AG04450 (cell line): Measurements from ENCODE around the gene CSGALNACT2. TPM values are rescaled to one million over a fixed set of nuclear protein-coding genes. Genes with fewer than 3 reads are reported as not detected.

ENCODE experiments used
- CTCF ChIA-PET: fragments of 300-600, 350-600 bp; formaldehyde crosslinking; extraction: SDS; loops from one replicate; lab custom pipeline; 2022; ENCODE audit warnings: antibody characterized with exemption, inconsistent platforms; lab: Charles Lee
- POLR2A ChIA-PET: fragments of 350-600 bp; formaldehyde crosslinking; extraction: SDS; loops from one replicate; lab custom pipeline; 2021; ENCODE audit warnings: antibody characterized with exemption, inconsistent platforms; lab: Yijun Ruan, JAX
- DNase-seq: peaks from one replicate; pipeline ENCODE4 v3.0.0-alpha.2; 2011; ENCODE audit warnings: low read depth, low spot score
- H3K27ac ChIP-seq: one replicate; pipeline ENCODE4 v1.5.1; 2012; ENCODE audit warnings: low read depth, low read length, control low read depth
- H3K27me3 ChIP-seq: one replicate; pipeline ENCODE4 v1.6.0; 2012; ENCODE audit warnings: low read length; ENCODE audit not compliant: control insufficient read depth, insufficient read depth
- H3K4me3 ChIP-seq: 2 replicates; pipeline ENCODE4 v1.5.1; 2011; ENCODE audit warnings: mild to moderate bottlenecking, low read depth, low read length, control low read depth
- H3K9me3 ChIP-seq: 2 replicates; pipeline ENCODE4 v1.5.1; 2012; ENCODE audit warnings: low read length; ENCODE audit not compliant: control insufficient read depth, insufficient read depth
- CTCF ChIP-seq: IDR thresholded peaks from 2 replicates; pipeline ENCODE4 v1.5.1; 2011; ENCODE audit warnings: low read depth, low read length, control low read depth, inconsistent platforms
- polyA plus RNA-seq: library from polyadenylated mRNA; depleted of rRNA; stranded (reverse); fragments of >200 nt; gene quantifications from 2 replicates; pipeline ENCODE4 v1.2.3, GENCODE V29; 2011

The CSGALNACT2 gene
- polyA plus RNA-seq, 1 experiment, result 23.0 TPM

GRCh38 chr10:43120929-43121314, 17.3 kb upstream of the CSGALNACT2 start:
- DNase-seq, result no peak
- CTCF ChIA-PET, result no interaction called here
- no peak for TF ChIP-seq CTCF
- Histone ChIP-seq H3K4me3 (no peak overlapping the region), H3K27ac (no peak overlapping the region), H3K9me3 (no peaks in the 10 kb centered on the region; the same call in 1 of the 2 replicates), H3K27me3 (peaks cover 18% of the 10 kb centered on the region)
- POLR2A ChIA-PET, result no interaction called here

DNA sequence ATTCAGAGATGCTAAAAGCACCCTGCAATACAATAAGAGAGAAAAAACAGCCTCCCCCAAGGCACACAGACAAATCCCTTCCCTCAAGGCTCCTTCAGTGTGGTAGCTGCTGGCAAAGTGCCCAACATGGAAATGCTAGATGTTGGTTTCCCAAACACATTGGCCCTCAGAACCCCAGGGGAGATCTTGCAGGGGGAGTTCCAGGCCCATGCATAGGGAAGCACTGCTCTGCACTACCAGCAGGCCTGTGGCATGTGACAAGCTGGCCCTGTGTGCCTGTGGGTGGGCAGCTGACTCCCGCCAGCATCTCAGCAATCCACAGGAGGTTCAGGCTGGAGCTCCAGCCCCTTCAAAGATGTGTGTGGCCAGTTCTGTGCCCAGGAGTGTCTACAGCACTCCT, 16.8 kb upstream of the CSGALNACT2 start:
- ChIA-PET POLR2A (no interaction called here), CTCF (no interaction called here)
- no peak for DNase-seq
- no peak for TF ChIP-seq CTCF
- Histone ChIP-seq H3K27me3 (peaks cover 21% of the 10 kb centered on the region), H3K27ac (no peak overlapping the region), H3K9me3 (no peaks in the 10 kb centered on the region; the same call in 1 of the 2 replicates), H3K4me3 (no peak overlapping the region)

DNA sequence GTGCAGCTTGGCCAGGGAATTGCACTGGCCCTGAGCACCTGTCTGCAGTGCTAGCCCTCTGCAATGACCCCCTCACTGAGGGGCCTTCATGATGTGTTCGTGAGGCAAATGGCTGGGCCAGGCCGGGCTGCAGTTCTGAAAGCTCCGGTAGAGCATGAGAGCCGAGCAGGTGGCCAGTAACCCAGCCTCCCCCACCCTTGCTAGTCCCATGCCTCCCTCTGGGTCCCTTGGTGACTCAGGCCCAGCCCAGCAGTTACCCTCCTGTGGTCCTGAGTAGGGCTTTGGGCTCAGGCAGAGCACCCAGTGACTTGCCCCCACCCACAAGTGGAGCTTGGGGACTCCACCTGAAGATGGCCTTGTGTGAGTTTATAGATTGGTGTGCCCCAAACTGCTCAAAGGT, 16.1 kb upstream of the CSGALNACT2 start:
- H3K27me3 ChIP-seq, result peaks cover 25% of the 10 kb centered on the region
- CTCF ChIA-PET, result no interaction called here
- no peak for TF ChIP-seq CTCF
- no peak overlapping the region for H3K4me3 ChIP-seq
- no peak overlapping the region for H3K27ac ChIP-seq
- no peaks in the 10 kb centered on the region; the same call in 1 of the 2 replicates for H3K9me3 ChIP-seq
- POLR2A ChIA-PET, result no interaction called here
- no peak for DNase-seq

DNA sequence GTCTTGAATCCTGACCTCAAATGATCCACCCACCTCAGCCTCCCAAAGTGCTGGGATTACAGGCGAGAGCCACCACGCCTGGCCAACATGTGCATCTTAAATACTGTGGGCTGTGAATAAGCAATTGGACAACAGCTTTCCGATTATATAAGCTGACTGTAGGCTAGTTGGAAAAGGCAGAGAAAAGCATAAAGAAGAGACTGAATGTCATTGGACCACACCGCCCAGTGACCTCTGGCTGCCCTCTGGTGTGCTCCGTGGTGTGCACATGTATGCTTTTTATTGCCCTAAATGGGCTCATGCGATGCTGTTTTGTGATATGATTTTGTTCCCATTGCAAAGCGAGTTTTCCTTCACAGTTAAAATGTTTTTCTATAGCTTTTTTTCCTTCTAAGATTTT, 15.4 kb upstream of the CSGALNACT2 start:
- CTCF ChIA-PET, result no interaction called here
- no peak overlapping the region for H3K4me3 ChIP-seq
- TF ChIP-seq CTCF, result no peak
- H3K9me3 ChIP-seq, result no peaks in the 10 kb centered on the region; the same call in 1 of the 2 replicates
- POLR2A ChIA-PET, result no interaction called here
- no peak overlapping the region for H3K27ac ChIP-seq
- peaks cover 29% of the 10 kb centered on the region for H3K27me3 ChIP-seq
- DNase-seq, result no peak

DNA sequence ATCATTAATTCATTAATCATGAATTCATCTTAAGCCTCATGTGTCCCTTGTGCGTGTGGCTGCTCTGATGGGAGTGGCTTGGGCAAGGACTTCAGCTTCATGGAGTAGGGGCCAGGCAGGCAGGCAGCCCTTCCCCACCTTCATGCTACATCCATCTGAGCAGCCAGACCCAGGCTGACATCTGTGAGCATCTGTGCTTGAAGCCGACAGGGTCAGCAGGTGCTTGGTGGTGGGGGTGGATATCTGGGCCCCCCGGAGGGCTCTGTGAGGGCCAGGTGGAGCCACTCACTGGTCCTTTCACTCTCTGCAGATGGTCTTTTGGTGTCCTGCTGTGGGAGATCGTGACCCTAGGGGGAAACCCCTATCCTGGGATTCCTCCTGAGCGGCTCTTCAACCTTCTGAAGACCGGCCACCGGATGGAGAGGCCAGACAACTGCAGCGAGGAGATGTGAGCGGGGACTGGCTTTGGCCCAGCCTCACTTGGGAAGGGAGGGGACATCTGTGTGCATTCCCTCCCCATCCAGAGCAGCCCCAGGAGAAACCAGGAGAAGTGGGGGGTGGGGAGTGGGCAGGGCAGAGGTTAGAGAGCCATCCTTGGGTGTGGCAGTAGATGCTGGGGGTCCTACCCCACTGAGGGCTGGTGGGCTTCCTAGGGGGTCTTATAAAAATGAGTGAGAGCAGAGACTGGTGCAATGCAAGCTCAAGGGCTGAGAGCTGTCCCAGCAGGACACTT, 14.7 kb upstream of the CSGALNACT2 start:
- no peak for DNase-seq
- Histone ChIP-seq H3K4me3 (no peak overlapping the region), H3K27ac (no peak overlapping the region), H3K9me3 (no peaks in the 10 kb centered on the region; the same call in 1 of the 2 replicates), H3K27me3 (peaks cover 25% of the 10 kb centered on the region)
- CTCF ChIA-PET, result no interaction called here
- no peak for TF ChIP-seq CTCF
- POLR2A ChIA-PET, result no interaction called here
